Stimulated activated CD4-positive, alpha-beta T cell treated with anti-CD3 and anti-CD28 coated beads, Interleukin-4, amount 100 ng/mL, for 4 hours (primary cell): Measurements from ENCODE around the gene NDUFA8.
A peak's percentile ranks its signal among the peaks of the same experiment; 100 is the strongest.

Source experiments
- DNase-seq, 2 experiments: peaks; one replicate each; pipeline ENCODE4 v3.0.0-alpha.2; 2020

NDUFA8 gene

GRCh38 chr9:122133984-122134535 lies 25.5 kb downstream of the NDUFA8 start:
- no peak for DNase-seq

- no peak for DNase-seq
Observed at GRCh38 chr9:122133263-122133983, 26.2 kb downstream of the NDUFA8 start.

GRCh38 chr9:122132539-122132938 lies 27.0 kb downstream of the NDUFA8 start:
- DNase-seq: no peak

- no peak for DNase-seq
Observed at GRCh38 chr9:122131401-122132001, 28.1 kb downstream of the NDUFA8 start.

- DNase-seq: no peak
Observed at GRCh38 chr9:122130837-122131236, 28.7 kb downstream of the NDUFA8 start.

- no peak for DNase-seq
Observed at GRCh38 chr9:122129969-122130368, 29.6 kb downstream of the NDUFA8 start.

- no peak for DNase-seq
Observed at GRCh38 chr9:122128969-122129343, 30.6 kb downstream of the NDUFA8 start.

- no peak for DNase-seq
Observed at GRCh38 chr9:122128007-122128968, 31.3 kb downstream of the NDUFA8 start.

GRCh38 chr9:122127396-122127798 lies 32.2 kb downstream of the NDUFA8 start:
- no peak for DNase-seq

GRCh38 chr9:122126331-122127261 lies 33.0 kb downstream of the NDUFA8 start:
- DNase-seq: no peak

GRCh38 chr9:122125509-122126330 lies 33.9 kb downstream of the NDUFA8 start:
- no peak for DNase-seq

- peak; percentile 70 to 77 for DNase-seq
Observed at GRCh38 chr9:122125158-122125508, 34.4 kb downstream of the NDUFA8 start.

- no peak for DNase-seq
Observed at GRCh38 chr9:122124528-122124927, 35.1 kb downstream of the NDUFA8 start.

- DNase-seq: no peak
Observed at GRCh38 chr9:122124048-122124447, 35.5 kb downstream of the NDUFA8 start.

- peak; percentile 53 to 71 for DNase-seq
Observed at GRCh38 chr9:122122903-122123632, 36.5 kb downstream of the NDUFA8 start.

- no peak for DNase-seq
Observed at GRCh38 chr9:122122468-122122867, 37.1 kb downstream of the NDUFA8 start.

GRCh38 chr9:122121931-122122330 lies 37.6 kb downstream of the NDUFA8 start:
- no peak for DNase-seq

GRCh38 chr9:122121391-122121790 lies 38.2 kb downstream of the NDUFA8 start:
- DNase-seq: no peak

- DNase-seq: no peak
Observed at GRCh38 chr9:122120316-122121071, 39.1 kb downstream of the NDUFA8 start.

GRCh38 chr9:122119721-122120120 lies 39.9 kb downstream of the NDUFA8 start:
- no peak for DNase-seq
